Esophagus squamous epithelium (tissue), 5 donors: ENCODE results near the gene RHO. TPM values are rescaled to one million over a fixed set of nuclear protein-coding genes. Genes with fewer than 3 reads are reported as not detected.
A peak's percentile ranks its signal among the peaks of the same experiment; 100 is the strongest.

Source experiments
- DNase-seq: peaks from one replicate; lab custom pipeline; 2025; lab: John Stamatoyannopoulos, UW
- H3K27ac ChIP-seq, 4 donors: fragments of 200-600 bp; sonication (generic); one replicate each; pipeline ENCODE4 v1.5.1; 2016 to 2019; ENCODE audit warnings: mild to moderate bottlenecking in 1 of 4
- H3K27me3 ChIP-seq, 4 donors: fragments of 200-600 bp; sonication (generic); 1 replicate in 3 of 4; 2 replicates in 1 of 4; pipeline versions ENCODE4 v1.5.1 to v1.6.0; 2017 to 2021; ENCODE audit warnings: antibody characterized with exemption in 1 of 4
- H3K36me3 ChIP-seq, 3 donors: fragments of 200-600 bp; sonication (generic); one replicate each; pipeline ENCODE4 v1.5.1; 2016 to 2019
- H3K4me1 ChIP-seq, 3 donors: fragments of 200-600 bp; sonication (generic); one replicate each; pipeline ENCODE4 v1.5.1; 2017 to 2019
- H3K4me3 ChIP-seq, 4 donors: fragments of 200-600 bp; sonication (generic); 1 replicate in 3 of 4; 2 replicates in 1 of 4; pipeline ENCODE4 v1.5.1; 2016 to 2019; ENCODE audit warnings: mild to moderate bottlenecking in 2 of 4, moderate library complexity in 1 of 4
- H3K9me3 ChIP-seq, 3 donors: fragments of 200-600 bp; sonication (generic); one replicate each; pipeline ENCODE4 v1.5.1; 2016 to 2019
- CTCF ChIP-seq, 6 experiments: fragments of 450-650 bp in 4 of 6; fragments of 200-600 bp in 2 of 6; sonication (generic) in 2 of 6; IDR thresholded peaks; one replicate each; pipeline ENCODE4 v1.5.1; 2016 to 2019; ENCODE audit warnings: antibody characterized with exemption in 6 of 6, mild to moderate bottlenecking in 4 of 6, moderate library complexity in 4 of 6
- POLR2A ChIP-seq, 4 donors: fragments of 450-650 bp; IDR thresholded peaks; one replicate each; pipeline ENCODE4 v1.6.1; 2017; ENCODE audit warnings: antibody characterized with exemption in 4 of 4, mild to moderate bottlenecking in 4 of 4, moderate library complexity in 3 of 4
- WGBS, 2 donors: methylation state at CpG; one replicate each; pipeline ENCODE4 v1.1.5; 2018; 5-methylcytosine and 5-hydroxymethylcytosine counted together
- intact Hi-C: fragments of 100-400 bp; cut with DNase I; formaldehyde crosslinking; loops from one replicate; pipeline ENCODE4 v1.15.0; 2022
- total RNA-seq, 4 donors: library from RNA; depleted of rRNA; stranded (reverse); fragments of >200 nt; gene quantifications; one replicate each; pipeline ENCODE4 v1.1.0, GENCODE V29; 2016
- donor health status: DM: yes; HTN: yes; CAD: no.

RHO gene
- total RNA-seq, 4 donors from 2014 or later, result not detected

GRCh38 chr3:129553171-129553570, 24.7 kb downstream of the RHO start:
- intact Hi-C loops, result no loop called here
- H3K27ac ChIP-seq, result peak overlapping the region in 1 of 4 donors; percentile 22

GRCh38 chr3:129553719-129554118, 25.3 kb downstream of the RHO start:
- intact Hi-C loops, result no loop called here
- no peak for DNase-seq
- WGBS, 2 donors, result 46 to 62% methylated on average over 15 of the region's 15 CpGs
- no peak for TF ChIP-seq CTCF (IDR thresholded peaks at IDR 0.05)
- no peak for TF ChIP-seq POLR2A (IDR thresholded peaks at IDR 0.05)
- H3K4me1 ChIP-seq, result peaks cover 6 to 64% (median 20%) of the 10 kb centered on the region in 3 donors
- H3K9me3 ChIP-seq, result no peaks in the 10 kb centered on the region
- H3K4me3 ChIP-seq, result no peak overlapping the region
- H3K27me3 ChIP-seq, result no peaks in the 10 kb centered on the region
- peak overlapping the region in 1 of 4 donors; percentile 22 for H3K27ac ChIP-seq
- H3K36me3 ChIP-seq, result peaks cover 0 to 24% (median 0%) of the 10 kb centered on the region in 3 donors

More at GRCh38 chr3:129553171-129553570, 24.7 kb downstream of the RHO start:
- WGBS, 2 donors, result 70 to 77% methylated on average over 4 of the region's 6 CpGs
- DNase-seq, result no peak
- no peak for TF ChIP-seq POLR2A (IDR thresholded peaks at IDR 0.05)
- TF ChIP-seq CTCF (IDR thresholded peaks at IDR 0.05), result no peak
- H3K4me1 ChIP-seq, result peaks cover 6 to 58% (median 19%) of the 10 kb centered on the region in 3 donors
- no peaks in the 10 kb centered on the region for H3K27me3 ChIP-seq
- H3K9me3 ChIP-seq, result no peaks in the 10 kb centered on the region
- peaks cover 0 to 18% (median 0%) of the 10 kb centered on the region in 3 donors for H3K36me3 ChIP-seq
- H3K4me3 ChIP-seq, result no peak overlapping the region

GRCh38 chr3:129554356-129555152, 26.1 kb downstream of the RHO start:
- peak overlapping the region in 2 of 4 donors; percentile 10 to 22 for H3K27ac ChIP-seq
- WGBS, 2 donors, result 49 to 68% methylated on average over 6 to 11 of the region's 13 CpGs
- DNase-seq, result no peak
- peaks cover 6 to 72% (median 25%) of the 10 kb centered on the region in 3 donors for H3K4me1 ChIP-seq
- H3K9me3 ChIP-seq, result no peaks in the 10 kb centered on the region
- intact Hi-C loops, result no loop called here
- TF ChIP-seq POLR2A (IDR thresholded peaks at IDR 0.05), result no peak
- TF ChIP-seq CTCF (IDR thresholded peaks at IDR 0.05), result no peak
- peaks cover 0 to 32% (median 0%) of the 10 kb centered on the region in 3 donors for H3K36me3 ChIP-seq
- no peaks in the 10 kb centered on the region for H3K27me3 ChIP-seq
- no peak overlapping the region for H3K4me3 ChIP-seq

- no peak for TF ChIP-seq POLR2A (IDR thresholded peaks at IDR 0.05)
- no peak for TF ChIP-seq CTCF (IDR thresholded peaks at IDR 0.05)
- H3K4me1 ChIP-seq, result peaks cover 6 to 78% (median 28%) of the 10 kb centered on the region in 3 donors
- 66 to 80% methylated on average over 6 to 13 of the region's 15 CpGs for WGBS, 2 donors
- peak overlapping the region in 1 of 4 donors; percentile 22 for H3K27ac ChIP-seq
- H3K36me3 ChIP-seq, result peaks cover 0 to 38% (median 0%) of the 10 kb centered on the region in 3 donors
- intact Hi-C loops, result no loop called here
- no peak for DNase-seq
- no peak overlapping the region for H3K4me3 ChIP-seq
- H3K9me3 ChIP-seq, result no peaks in the 10 kb centered on the region
- H3K27me3 ChIP-seq, result no peaks in the 10 kb centered on the region
Measured at GRCh38 chr3:129555153-129555550, 26.7 kb downstream of the RHO start.
